IMR-90 (cell line): Measurements from ENCODE around the gene C11orf68. TPM values are rescaled to one million over a fixed set of nuclear protein-coding genes. Genes with fewer than 3 reads are reported as not detected.

Source experiments
- ATAC-seq: fragments of 200-7000 bp; cut with Tn5 transposase; 2 replicates; pipeline ENCODE4 v1.9.1; 2020; ENCODE audit warnings: low read depth, mild to moderate bottlenecking, moderate library complexity
- BruUV-seq: library from RNA; stranded (reverse); fragments of 400-500 nt; replicated peaks from 2 replicates; lab custom pipeline; 2021; lab: Mats Ljungman, UMichigan
- CTCF ChIA-PET: fragments of 300-600 bp; formaldehyde crosslinking; extraction: SDS; loops from one replicate; lab custom pipeline; 2021; ENCODE audit warnings: antibody characterized with exemption; lab: Yijun Ruan, JAX
- POLR2A ChIA-PET: fragments of 300-600 bp; sonication (Branson Sonifier 250); formaldehyde crosslinking; loops from one replicate; lab custom pipeline; 2022; ENCODE audit warnings: antibody characterized with exemption; ENCODE audit not compliant: unreplicated experiment; lab: Charles Lee
- DNase-seq: peaks from one replicate; pipeline ENCODE4 v3.0.0; 2013
- H2AFZ ChIP-seq: replicated peaks from 2 replicates; pipeline ENCODE3; 2013; ENCODE audit warnings: low read length, mild to moderate bottlenecking; ENCODE audit not compliant: poor library complexity
- H2AK5ac ChIP-seq: 2 replicates; pipeline ENCODE4 v1.6.1; 2013; ENCODE audit warnings: low read depth, low read length, inconsistent platforms
- H2AK9ac ChIP-seq: replicated peaks from 2 replicates; pipeline ENCODE3; 2013; ENCODE audit warnings: mild to moderate bottlenecking, low read depth, low read length, moderate library complexity; ENCODE audit not compliant: poor library complexity
- H2BK120ac ChIP-seq: 2 replicates; pipeline ENCODE4 v1.6.1; 2013; ENCODE audit warnings: low read depth, low read length, inconsistent platforms
- H2BK15ac ChIP-seq: 3 replicates; pipeline ENCODE4 v1.6.1; 2013; ENCODE audit warnings: low read depth, low read length, inconsistent platforms
- H2BK20ac ChIP-seq: 2 replicates; pipeline ENCODE4 v1.6.1; 2013; ENCODE audit warnings: low read depth, mild to moderate bottlenecking, inconsistent platforms, low read length, moderate library complexity
- H2BK5ac ChIP-seq: 2 replicates; pipeline ENCODE4 v1.6.1; 2013; ENCODE audit warnings: mild to moderate bottlenecking, low read depth, low read length, inconsistent platforms; ENCODE audit not compliant: poor library complexity, severe bottlenecking
- H3K14ac ChIP-seq: replicated peaks from 2 replicates; pipeline ENCODE4 v1.6.1; 2013; ENCODE audit warnings: low read depth, low read length, inconsistent platforms
- H3K18ac ChIP-seq: 2 replicates; pipeline ENCODE4 v1.6.1; 2013; ENCODE audit warnings: low read depth, low read length, control low read depth
- H3K23ac ChIP-seq: 2 replicates; pipeline ENCODE4 v1.6.1; 2013; ENCODE audit warnings: low read depth, low read length, inconsistent platforms
- H3K27ac ChIP-seq: 2 replicates; pipeline ENCODE4 v1.5.1; 2013; ENCODE audit warnings: mild to moderate bottlenecking, control low read depth, low read length; ENCODE audit not compliant: insufficient read depth
- H3K27me3 ChIP-seq: 2 replicates; pipeline ENCODE4 v1.6.1; 2013; ENCODE audit warnings: low read length; ENCODE audit not compliant: control insufficient read depth, insufficient read depth
- H3K36me3 ChIP-seq: 2 replicates; pipeline ENCODE4 v1.6.1; 2013; ENCODE audit warnings: low read length, mixed read lengths; ENCODE audit not compliant: control insufficient read depth, insufficient read depth
- H3K4ac ChIP-seq: 2 replicates; pipeline ENCODE4 v1.6.1; 2013; ENCODE audit warnings: low read depth, low read length, inconsistent platforms
- H3K4me1 ChIP-seq: 2 replicates; pipeline ENCODE4 v1.6.1; 2013; ENCODE audit warnings: low read length, mixed read lengths; ENCODE audit not compliant: control insufficient read depth, insufficient read depth
- H3K4me2 ChIP-seq: 2 replicates; pipeline ENCODE4 v1.6.1; 2013; ENCODE audit warnings: low read depth, mild to moderate bottlenecking, control low read depth, low read length, moderate library complexity
- H3K4me3 ChIP-seq: 2 replicates; pipeline ENCODE4 v1.5.1; 2013; ENCODE audit warnings: low read depth, mild to moderate bottlenecking, control low read depth, low read length, moderate library complexity; ENCODE audit not compliant: insufficient read depth
- H3K56ac ChIP-seq: 2 replicates; pipeline ENCODE4 v1.6.1; 2013; ENCODE audit warnings: low read length, inconsistent platforms; ENCODE audit not compliant: insufficient read depth; ENCODE audit errors: extremely low read depth
- H3K79me1 ChIP-seq, 2 experiments: 2 replicates each; pipeline ENCODE4 v1.6.1; 2013; ENCODE audit warnings: low read length in 2 of 2, inconsistent platforms in 1 of 2, low read depth in 1 of 2
- H3K9ac ChIP-seq: 2 replicates; pipeline ENCODE4 v1.6.1; 2013; ENCODE audit warnings: low read depth, low read length, control low read depth
- H3K9me1 ChIP-seq: 2 replicates; pipeline ENCODE4 v1.6.1; 2013; ENCODE audit warnings: low read length, inconsistent platforms; ENCODE audit not compliant: insufficient read depth
- H3K9me3 ChIP-seq: 2 replicates; pipeline ENCODE4 v1.6.1; 2013; ENCODE audit warnings: low read length; ENCODE audit not compliant: control insufficient read depth, insufficient read depth
- H4K20me1 ChIP-seq: 2 replicates; pipeline ENCODE4 v1.6.1; 2013; ENCODE audit warnings: low read length, inconsistent platforms; ENCODE audit not compliant: insufficient read depth
- H4K5ac ChIP-seq: 2 replicates; pipeline ENCODE4 v1.6.1; 2013; ENCODE audit warnings: mild to moderate bottlenecking, low read depth, low read length, control low read depth
- H4K8ac ChIP-seq, 2 experiments: 2 replicates each; pipeline ENCODE4 v1.6.1; 2013; ENCODE audit warnings: low read depth in 2 of 2, low read length in 2 of 2, control low read depth in 1 of 2, inconsistent platforms in 1 of 2
- H4K91ac ChIP-seq: 2 replicates; pipeline ENCODE4 v1.6.1; 2013; ENCODE audit warnings: low read depth, low read length, inconsistent platforms; ENCODE audit not compliant: insufficient read depth
- BHLHE40 ChIP-seq: fragments of 150-350 bp; IDR thresholded peaks from 2 replicates; pipeline ENCODE4 v1.6.1; 2016; ENCODE audit warnings: mild to moderate bottlenecking, low read depth, low read length
- CEBPB ChIP-seq: IDR thresholded peaks from 2 replicates; pipeline ENCODE4 v1.6.1; 2012; ENCODE audit warnings: low read depth, low read length, improper control_type of control experiment
- CHD1 ChIP-seq: IDR thresholded peaks from 2 replicates; pipeline ENCODE4 v1.6.1; 2012; ENCODE audit warnings: low read depth, low read length, improper control_type of control experiment
- FOS ChIP-seq: fragments of 150-350 bp; IDR thresholded peaks from 2 replicates; pipeline ENCODE4 v1.6.1; 2016; ENCODE audit warnings: low read depth, low read length
- MXI1 ChIP-seq: IDR thresholded peaks from 2 replicates; pipeline ENCODE4 v1.6.1; 2012; ENCODE audit warnings: low read depth, mild to moderate bottlenecking, low read length, moderate library complexity, borderline replicate concordance
- NFE2L2 ChIP-seq: fragments of 150-350 bp; IDR thresholded peaks from 2 replicates; pipeline ENCODE4 v1.6.1; 2016; ENCODE audit warnings: low read depth, mild to moderate bottlenecking, low read length
- POLR2A ChIP-seq: IDR thresholded peaks from 2 replicates; pipeline ENCODE4 v1.6.1; 2012; ENCODE audit warnings: mild to moderate bottlenecking, low read depth, low read length
- RAD21 ChIP-seq: IDR thresholded peaks from 2 replicates; pipeline ENCODE4 v1.6.1; 2012; ENCODE audit warnings: low read length, improper control_type of control experiment
- SMC3 ChIP-seq: fragments of 150-350 bp; IDR thresholded peaks from 2 replicates; pipeline ENCODE4 v1.6.1; 2016; ENCODE audit warnings: low read depth, mild to moderate bottlenecking, antibody characterized with exemption, low read length, moderate library complexity
- WGBS, 2 experiments: methylation state at CpG; one replicate each; pipeline versions ENCODE4 v1.1.5 to v1.1.7; 2013; ENCODE audit warnings: missing lambda C conversion rate in 2 of 2; ENCODE audit not compliant: insufficient read length in 1 of 2; ENCODE audit errors: extremely low coverage in 2 of 2; 5-methylcytosine and 5-hydroxymethylcytosine counted together
- dilution Hi-C: fragments of 300-500 bp; cut with HindIII; formaldehyde crosslinking; loops from one replicate; pipeline ENCODE4 v1.14.3; 2018; ENCODE audit warnings: low sequenced_read_pairs; ENCODE audit not compliant: unreplicated experiment
- in situ Hi-C: fragments of 300-500 bp; cut with MboI; formaldehyde crosslinking; loops from 3 replicates; pipeline ENCODE4 v1.14.3; 2019; ENCODE audit warnings: low sequenced_read_pairs, inconsistent platforms, mixed read lengths
- intact Hi-C: fragments of 100-400 bp; cut with micrococcal nuclease; formaldehyde crosslinking; loops from 2 replicates; pipeline ENCODE4 v1.10.0; 2022
- polyA plus RNA-seq, 3 experiments: library from polyadenylated mRNA; depleted of rRNA; stranded (reverse); fragments of >200 nt; gene quantifications; 2 replicates each; pipeline ENCODE4 v1.2.3, GENCODE V29; 2012; ENCODE audit warnings: low replicate concordance in 1 of 3
- total RNA-seq: library from RNA; depleted of rRNA; stranded (reverse); fragments of >200 nt; gene quantifications from 2 replicates; pipeline ENCODE4 v1.2.3, GENCODE V29; 2012
- TF ChIP-seq, protein P1 (sequence below): fragments of 150-350 bp; IDR thresholded peaks from 2 replicates; pipeline ENCODE4 v1.6.1; 2017; ENCODE audit warnings: mild to moderate bottlenecking, antibody characterized with exemption, low read length, low read depth
- TF ChIP-seq, protein P2 (sequence below): conservative IDR thresholded peaks from 2 replicates; pipeline ENCODE4 v1.5.1; 2012; ENCODE audit warnings: mild to moderate bottlenecking, low read depth, low read length, improper control_type of control experiment
- TF ChIP-seq, protein P3 (sequence below): fragments of 150-350 bp; IDR thresholded peaks from 2 replicates; pipeline ENCODE4 v1.6.1; 2016; ENCODE audit warnings: low read depth, mild to moderate bottlenecking, low read length, moderate library complexity, borderline replicate concordance

Gene C11orf68
- total and polyA plus RNA-seq, 2 of the 4 experiments (the other 2 are of a cell fraction), result 20.3 to 104 TPM

DNA sequence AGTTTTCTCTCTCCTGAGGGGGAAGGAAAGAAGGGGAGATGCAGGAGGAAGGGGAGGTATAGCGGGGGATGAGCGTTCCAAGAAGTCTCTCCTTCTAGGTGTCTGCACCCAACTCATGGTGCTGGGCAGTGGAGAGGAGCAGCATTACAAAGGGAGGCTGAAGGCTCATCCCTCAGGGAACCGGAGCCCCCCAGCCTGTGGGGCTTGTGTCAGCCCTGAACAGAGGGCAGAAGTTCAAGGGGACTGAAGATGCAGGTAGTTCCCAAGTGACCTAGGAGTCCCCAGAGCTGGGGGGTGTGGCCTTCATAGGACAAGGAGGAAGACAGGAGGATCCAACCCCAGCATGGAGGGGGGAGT is 1.8 kb downstream of the C11orf68 start:
- peak overlapping the region; percentile 56 for H2BK15ac ChIP-seq
- H3K4me3 ChIP-seq, result peak overlapping the region; percentile 4
- CTCF ChIA-PET, result interaction anchor here (1.1 kb wide), 1 partner anchor 27 kb away, joined by 3 read pairs; no protein-coding TSS in a partner anchor
- peak overlapping the region; percentile 99 for H2AK9ac ChIP-seq
- peak overlapping the region; percentile 82 for H3K27ac ChIP-seq
- peak overlapping the region; percentile 64 to 97 for H4K8ac ChIP-seq
- peak overlapping the region; percentile 99 for H2AK5ac ChIP-seq
- POLR2A ChIA-PET, result interaction anchor here (1.4 to 2.4 kb wide), 2 partner anchors 26 to 27 kb away, joined by 7 to 20 read pairs; partner anchors contain the start of genes CCDC85B and FIBP
- H3K4me1 ChIP-seq, result peaks cover 52% of the 10 kb centered on the region
- peak overlapping the region; percentile 100 for H2BK120ac ChIP-seq
- peaks cover 38% of the 10 kb centered on the region for H3K9me1 ChIP-seq
- H3K56ac ChIP-seq, result peak overlapping the region; percentile 90
- H3K79me1 ChIP-seq, result peaks cover 14 to 66% of the 10 kb centered on the region in 2 experiments; a peak in 3 of 4 replicates
- no peak for DNase-seq
- peak overlapping the region; percentile 97 for H4K91ac ChIP-seq
- in situ Hi-C loops (no loop called here), dilution Hi-C loops (no loop called here), intact Hi-C loops (loop anchor here (5.0 kb wide), 1 partner anchor 45 kb away; the partner anchor contains the start of gene SART1)
- H2BK20ac ChIP-seq, result peak overlapping the region; percentile 92
- H2BK5ac ChIP-seq, result peak overlapping the region; percentile 96
- H4K5ac ChIP-seq, result peak overlapping the region; percentile 64
- peak overlapping the region; percentile 97 for H3K23ac ChIP-seq
- no peak for ATAC-seq
- peaks cover 11% of the 10 kb centered on the region for H4K20me1 ChIP-seq
- WGBS, 2 experiments, result 82% methylated on average over 2 of the region's 3 CpGs; no CpG with 5 or more reads in 1 of the 2 experiments
- H3K9ac ChIP-seq, result peak overlapping the region; percentile 68
- H2AFZ ChIP-seq, result no peak overlapping the region
- TF ChIP-seq, protein P1, sequence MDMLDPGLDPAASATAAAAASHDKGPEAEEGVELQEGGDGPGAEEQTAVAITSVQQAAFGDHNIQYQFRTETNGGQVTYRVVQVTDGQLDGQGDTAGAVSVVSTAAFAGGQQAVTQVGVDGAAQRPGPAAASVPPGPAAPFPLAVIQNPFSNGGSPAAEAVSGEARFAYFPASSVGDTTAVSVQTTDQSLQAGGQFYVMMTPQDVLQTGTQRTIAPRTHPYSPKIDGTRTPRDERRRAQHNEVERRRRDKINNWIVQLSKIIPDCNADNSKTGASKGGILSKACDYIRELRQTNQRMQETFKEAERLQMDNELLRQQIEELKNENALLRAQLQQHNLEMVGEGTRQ, result no peak
- TF ChIP-seq MXI1 (no peak), CHD1 (no peak), NFE2L2 (no peak), CEBPB (no peak), BHLHE40 (no peak), SMC3 (no peak), FOS (no peak), RAD21 (no peak), POLR2A (no peak)
- TF ChIP-seq, protein P2, sequence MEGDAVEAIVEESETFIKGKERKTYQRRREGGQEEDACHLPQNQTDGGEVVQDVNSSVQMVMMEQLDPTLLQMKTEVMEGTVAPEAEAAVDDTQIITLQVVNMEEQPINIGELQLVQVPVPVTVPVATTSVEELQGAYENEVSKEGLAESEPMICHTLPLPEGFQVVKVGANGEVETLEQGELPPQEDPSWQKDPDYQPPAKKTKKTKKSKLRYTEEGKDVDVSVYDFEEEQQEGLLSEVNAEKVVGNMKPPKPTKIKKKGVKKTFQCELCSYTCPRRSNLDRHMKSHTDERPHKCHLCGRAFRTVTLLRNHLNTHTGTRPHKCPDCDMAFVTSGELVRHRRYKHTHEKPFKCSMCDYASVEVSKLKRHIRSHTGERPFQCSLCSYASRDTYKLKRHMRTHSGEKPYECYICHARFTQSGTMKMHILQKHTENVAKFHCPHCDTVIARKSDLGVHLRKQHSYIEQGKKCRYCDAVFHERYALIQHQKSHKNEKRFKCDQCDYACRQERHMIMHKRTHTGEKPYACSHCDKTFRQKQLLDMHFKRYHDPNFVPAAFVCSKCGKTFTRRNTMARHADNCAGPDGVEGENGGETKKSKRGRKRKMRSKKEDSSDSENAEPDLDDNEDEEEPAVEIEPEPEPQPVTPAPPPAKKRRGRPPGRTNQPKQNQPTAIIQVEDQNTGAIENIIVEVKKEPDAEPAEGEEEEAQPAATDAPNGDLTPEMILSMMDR, result no peak
- TF ChIP-seq, protein P3, sequence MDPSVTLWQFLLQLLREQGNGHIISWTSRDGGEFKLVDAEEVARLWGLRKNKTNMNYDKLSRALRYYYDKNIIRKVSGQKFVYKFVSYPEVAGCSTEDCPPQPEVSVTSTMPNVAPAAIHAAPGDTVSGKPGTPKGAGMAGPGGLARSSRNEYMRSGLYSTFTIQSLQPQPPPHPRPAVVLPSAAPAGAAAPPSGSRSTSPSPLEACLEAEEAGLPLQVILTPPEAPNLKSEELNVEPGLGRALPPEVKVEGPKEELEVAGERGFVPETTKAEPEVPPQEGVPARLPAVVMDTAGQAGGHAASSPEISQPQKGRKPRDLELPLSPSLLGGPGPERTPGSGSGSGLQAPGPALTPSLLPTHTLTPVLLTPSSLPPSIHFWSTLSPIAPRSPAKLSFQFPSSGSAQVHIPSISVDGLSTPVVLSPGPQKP, result no peak
- H3K4me2 ChIP-seq, result peak overlapping the region; percentile 96
- H3K36me3 ChIP-seq, result peaks cover 23% of the 10 kb centered on the region
- peak overlapping the region; percentile 95 for H3K14ac ChIP-seq
- TSS peak; percentile 50 for BruUV-seq
- no peaks in the 10 kb centered on the region for H3K9me3 ChIP-seq
- H3K18ac ChIP-seq, result peak overlapping the region; percentile 88
- H3K27me3 ChIP-seq, result no peaks in the 10 kb centered on the region
- H3K4ac ChIP-seq, result peak overlapping the region; percentile 98
